ENCODE data around the gene ABL2.
"Not testable (repeated sequence)": the region's sequence is repeated elsewhere in the genome, so short reads cannot be mapped to it uniquely, and the experiment has no call there.

Gene ABL2

GRCh38 chr1:179229214-179230140, at the start of gene ABL2:
TSS of gene ABL2 (minus strand) at chr1:179229677. CDS start at chr1:179229397, 280 bp downstream.
- peak; percentile 84 for DNase-seq (ENCODE audit: low spot score)
- no peak for FAIRE-seq

- DNase-seq (ENCODE audit: low spot score) (no peak), FAIRE-seq (no peak)
These were observed 49.4 kb upstream of the ABL2 start for GRCh38 chr1:179278920-179279319.

GRCh38 chr1:179274424-179274823, 44.9 kb upstream of the ABL2 start:
- FAIRE-seq; DNase-seq (ENCODE audit: low spot score): not testable (repeated sequence)

- FAIRE-seq = no peak
These were observed 39.6 kb upstream of the ABL2 start for GRCh38 chr1:179269071-179269470.

GRCh38 chr1:179264507-179264906, 35.0 kb upstream of the ABL2 start:
- no peak for DNase-seq (ENCODE audit: low spot score)
- FAIRE-seq = no peak

More at GRCh38 chr1:179269071-179269470, 39.6 kb upstream of the ABL2 start:
- no peak for DNase-seq (ENCODE audit: low spot score)

GRCh38 chr1:179263121-179263520, 33.6 kb upstream of the ABL2 start:
- no peak for FAIRE-seq
- no peak for DNase-seq (ENCODE audit: low spot score)

- FAIRE-seq (no peak), DNase-seq (ENCODE audit: low spot score) (no peak)
These were observed 32.7 kb upstream of the ABL2 start for GRCh38 chr1:179262183-179262582.

- DNase-seq (ENCODE audit: low spot score) (no peak), FAIRE-seq (no peak)
These were observed 24.0 kb upstream of the ABL2 start for GRCh38 chr1:179253286-179253972.

GRCh38 chr1:179252606-179253005, 23.1 kb upstream of the ABL2 start:
- no peak for FAIRE-seq
- no peak for DNase-seq (ENCODE audit: low spot score)

GRCh38 chr1:179251675-179252074, 22.2 kb upstream of the ABL2 start:
- DNase-seq (ENCODE audit: low spot score) = no peak
- FAIRE-seq = no peak

- FAIRE-seq = no peak
- DNase-seq (ENCODE audit: low spot score) = no peak
These were observed 18.4 kb upstream of the ABL2 start for GRCh38 chr1:179247923-179248322.

- not testable (repeated sequence) for DNase-seq (ENCODE audit: low spot score); FAIRE-seq
These were observed 15.9 kb upstream of the ABL2 start for GRCh38 chr1:179245426-179245825.

- DNase-seq (ENCODE audit: low spot score) (no peak), FAIRE-seq (no peak)
These were observed 12.1 kb upstream of the ABL2 start for GRCh38 chr1:179241530-179242097.

GRCh38 chr1:179237222-179237621, 7.7 kb upstream of the ABL2 start:
- no peak for FAIRE-seq
- no peak for DNase-seq (ENCODE audit: low spot score)

GRCh38 chr1:179234863-179235262, 5.4 kb upstream of the ABL2 start:
- DNase-seq (ENCODE audit: low spot score) = no peak
- peak; percentile 56 for FAIRE-seq

- FAIRE-seq = no peak
- DNase-seq (ENCODE audit: low spot score) = peak; percentile 15
These were observed 2.4 kb upstream of the ABL2 start for GRCh38 chr1:179231923-179232322.

GRCh38 chr1:179230721-179231120, 1.2 kb upstream of the ABL2 start:
- no peak for FAIRE-seq
- no peak for DNase-seq (ENCODE audit: low spot score)

- DNase-seq (ENCODE audit: low spot score) (no peak), FAIRE-seq (no peak)
These were observed 774 bp upstream of the ABL2 start for GRCh38 chr1:179230251-179230650.

- FAIRE-seq (no peak), DNase-seq (ENCODE audit: low spot score) (peak; percentile 55)
These were observed 679 bp downstream of the ABL2 start for GRCh38 chr1:179228783-179229213.

- FAIRE-seq (no peak), DNase-seq (ENCODE audit: low spot score) (no peak)
These were observed 2.7 kb downstream of the ABL2 start for GRCh38 chr1:179226738-179227137.

GRCh38 chr1:179224466-179224865, 5.0 kb downstream of the ABL2 start:
- DNase-seq (ENCODE audit: low spot score); FAIRE-seq: not testable (repeated sequence)

GRCh38 chr1:179221121-179221520, 8.4 kb downstream of the ABL2 start:
- DNase-seq (ENCODE audit: low spot score); FAIRE-seq: not testable (repeated sequence)

All from urothelium cell line (cell line).